22Rv1 (cell line): ENCODE measurements around the gene SFTPD.
"Not testable (repeated sequence)": the region's sequence is repeated elsewhere in the genome, so short reads cannot be mapped to it uniquely, and the experiment has no call there.

Experiments used
- H3K27ac ChIP-seq: fragments of 450-650 bp; 2 replicates; pipeline ENCODE4 v1.5.1; 2017
- ZFX ChIP-seq: fragments of 450-650 bp; IDR thresholded peaks from 2 replicates; pipeline ENCODE4 v1.6.1; 2017; ENCODE audit warnings: antibody characterized with exemption, borderline replicate concordance
- TF ChIP-seq, protein P1 (sequence below): fragments of 450-650 bp; IDR thresholded peaks from 2 replicates; pipeline ENCODE4 v1.5.1; 2017; ENCODE audit warnings: mild to moderate bottlenecking

SFTPD gene

DNA sequence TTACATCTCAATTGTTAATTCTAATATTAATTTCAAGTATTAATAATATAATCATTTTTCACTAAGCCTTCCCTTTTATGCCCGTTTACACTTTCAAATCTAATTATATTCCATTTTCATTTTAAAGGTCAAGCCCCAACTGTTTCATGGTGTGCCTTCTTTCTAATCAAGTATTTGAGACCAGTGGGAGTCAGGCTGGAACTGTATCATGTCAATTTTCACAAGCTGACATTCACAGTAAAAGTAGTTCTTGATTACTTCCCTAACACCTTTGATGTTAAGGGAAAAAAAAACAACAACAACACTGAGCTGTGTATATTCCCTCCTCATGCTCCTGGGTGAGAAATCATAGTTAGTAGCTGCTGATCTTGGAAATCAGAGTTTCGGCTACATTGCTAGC, 38.1 kb downstream of the SFTPD start:
- TF ChIP-seq, protein P1, sequence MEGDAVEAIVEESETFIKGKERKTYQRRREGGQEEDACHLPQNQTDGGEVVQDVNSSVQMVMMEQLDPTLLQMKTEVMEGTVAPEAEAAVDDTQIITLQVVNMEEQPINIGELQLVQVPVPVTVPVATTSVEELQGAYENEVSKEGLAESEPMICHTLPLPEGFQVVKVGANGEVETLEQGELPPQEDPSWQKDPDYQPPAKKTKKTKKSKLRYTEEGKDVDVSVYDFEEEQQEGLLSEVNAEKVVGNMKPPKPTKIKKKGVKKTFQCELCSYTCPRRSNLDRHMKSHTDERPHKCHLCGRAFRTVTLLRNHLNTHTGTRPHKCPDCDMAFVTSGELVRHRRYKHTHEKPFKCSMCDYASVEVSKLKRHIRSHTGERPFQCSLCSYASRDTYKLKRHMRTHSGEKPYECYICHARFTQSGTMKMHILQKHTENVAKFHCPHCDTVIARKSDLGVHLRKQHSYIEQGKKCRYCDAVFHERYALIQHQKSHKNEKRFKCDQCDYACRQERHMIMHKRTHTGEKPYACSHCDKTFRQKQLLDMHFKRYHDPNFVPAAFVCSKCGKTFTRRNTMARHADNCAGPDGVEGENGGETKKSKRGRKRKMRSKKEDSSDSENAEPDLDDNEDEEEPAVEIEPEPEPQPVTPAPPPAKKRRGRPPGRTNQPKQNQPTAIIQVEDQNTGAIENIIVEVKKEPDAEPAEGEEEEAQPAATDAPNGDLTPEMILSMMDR = no peak
- no peak for TF ChIP-seq ZFX
- no peak overlapping the region for H3K27ac ChIP-seq

DNA sequence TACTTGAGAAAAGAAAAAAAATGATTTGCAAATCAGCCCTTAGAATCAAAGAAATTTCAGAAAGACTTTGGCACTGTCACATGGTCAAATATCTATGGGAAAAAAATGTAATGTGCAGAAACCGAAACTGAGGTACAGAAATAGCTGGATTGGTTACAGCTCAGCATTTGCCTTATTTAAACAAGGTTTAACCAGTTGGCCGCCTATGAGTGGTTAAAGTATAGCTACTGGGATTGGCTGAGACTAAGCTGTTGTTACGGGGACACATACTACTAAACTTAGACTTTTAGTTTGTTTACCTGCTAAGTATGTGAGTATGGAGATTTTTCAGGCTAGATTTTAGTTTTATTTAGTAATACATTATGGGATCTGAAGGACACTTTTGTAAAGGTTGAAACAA, 38.6 kb downstream of the SFTPD start:
- TF ChIP-seq, protein P1 = no peak
- no peak for TF ChIP-seq ZFX
- no peak overlapping the region for H3K27ac ChIP-seq

DNA sequence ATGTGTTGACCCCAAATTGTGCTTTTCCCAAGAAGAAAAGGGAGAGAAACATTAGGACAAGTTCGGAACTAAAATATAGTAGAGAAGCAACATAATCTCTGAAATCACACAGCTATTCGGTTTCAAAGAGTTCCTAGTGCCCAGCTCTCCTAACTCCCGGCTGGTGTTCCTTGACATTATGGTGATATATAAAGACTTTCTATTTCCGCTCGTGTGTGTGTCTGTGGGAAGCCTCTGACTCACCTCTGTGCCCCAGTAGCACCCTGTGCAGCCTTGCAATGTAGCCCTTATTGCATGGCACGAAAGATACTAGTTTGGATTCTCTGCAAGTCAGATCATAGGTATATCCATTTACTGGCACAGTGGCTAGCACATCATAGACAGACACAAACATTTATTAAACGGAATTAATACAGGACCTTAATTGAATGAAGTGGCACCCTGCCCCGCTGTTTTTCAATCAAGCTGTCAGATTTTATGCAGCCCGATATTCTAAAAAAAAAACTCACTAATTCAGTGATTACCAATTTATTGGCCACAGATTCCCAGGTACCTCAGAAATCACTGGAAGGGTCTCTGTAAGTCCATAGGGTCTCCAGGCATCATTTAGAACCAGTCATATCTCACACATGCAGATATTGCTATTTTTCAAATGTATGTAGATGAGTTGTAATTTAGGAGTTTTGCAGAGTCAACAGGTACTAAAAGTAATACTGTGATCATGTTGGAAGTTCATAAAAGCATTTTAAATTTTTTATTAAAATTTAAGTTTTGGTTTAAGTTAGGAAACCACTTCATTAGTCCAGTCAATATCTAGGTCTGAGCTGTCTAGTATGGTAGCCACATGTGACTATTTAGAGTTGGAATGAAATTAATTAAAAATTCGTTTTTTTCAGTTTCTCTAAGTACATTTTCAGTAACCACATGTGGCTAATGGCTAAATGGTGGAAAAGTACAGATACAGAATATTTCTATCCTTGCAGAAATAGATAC, 43.3 kb downstream of the SFTPD start:
- no peak for TF ChIP-seq ZFX
- TF ChIP-seq, protein P1 = no peak
- peak overlapping the region; percentile 50; the same call in 1 of the 2 replicates for H3K27ac ChIP-seq

DNA sequence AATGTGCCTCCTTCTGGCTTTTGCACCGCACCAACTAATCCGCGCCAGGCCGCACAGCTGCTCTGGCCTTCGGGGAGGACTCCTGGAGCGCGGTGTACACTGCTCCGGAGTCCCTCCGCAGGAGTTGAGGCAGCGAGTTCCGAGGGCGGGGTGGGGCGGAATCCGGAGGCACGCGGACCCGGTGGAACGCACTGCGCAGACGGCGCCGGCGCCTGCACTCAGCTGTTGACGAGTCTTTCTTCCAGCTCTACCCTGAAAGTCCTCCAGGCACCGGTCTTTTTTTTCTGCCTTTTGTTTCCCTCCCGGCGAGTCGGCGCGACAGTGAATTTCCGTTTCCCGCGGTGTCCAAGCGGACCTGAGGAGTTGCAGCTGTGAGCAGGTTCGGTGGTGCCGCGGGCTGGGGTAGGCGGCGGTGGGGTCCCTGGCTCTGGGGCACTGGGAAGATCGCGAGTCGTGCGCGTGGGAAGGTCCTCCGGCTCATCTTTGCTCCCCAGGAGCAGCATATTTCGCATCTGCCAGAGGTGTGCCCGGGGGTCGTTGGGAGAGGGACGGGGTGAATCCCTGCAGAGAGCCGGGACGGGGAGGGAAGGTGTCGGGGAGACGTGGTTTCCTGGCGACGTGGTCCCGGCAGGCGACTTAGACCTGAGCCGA, 44.1 kb downstream of the SFTPD start:
- H3K27ac ChIP-seq = peak overlapping the region; percentile 50
- TF ChIP-seq, protein P1 = no peak
- no peak for TF ChIP-seq ZFX

DNA sequence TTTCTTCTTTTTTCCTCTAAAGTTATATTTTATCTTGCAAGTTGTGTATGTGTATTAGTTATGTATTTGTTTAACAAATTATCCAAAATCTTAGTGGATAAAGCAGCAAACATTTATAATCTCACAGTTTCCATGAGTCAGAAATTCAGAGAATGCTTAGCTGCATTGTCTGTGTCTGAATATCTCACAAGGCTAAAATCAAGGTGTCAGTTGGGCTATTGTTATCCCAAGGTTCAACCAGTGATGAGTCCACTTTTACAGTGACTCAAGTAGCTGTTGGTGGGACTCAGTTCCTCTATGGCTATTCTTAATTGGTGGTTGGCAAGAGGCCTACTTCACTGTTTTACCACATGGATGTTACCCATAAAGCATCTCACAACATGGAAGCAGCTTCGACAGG, 47.3 kb downstream of the SFTPD start:
- not testable (repeated sequence) for H3K27ac ChIP-seq

DNA sequence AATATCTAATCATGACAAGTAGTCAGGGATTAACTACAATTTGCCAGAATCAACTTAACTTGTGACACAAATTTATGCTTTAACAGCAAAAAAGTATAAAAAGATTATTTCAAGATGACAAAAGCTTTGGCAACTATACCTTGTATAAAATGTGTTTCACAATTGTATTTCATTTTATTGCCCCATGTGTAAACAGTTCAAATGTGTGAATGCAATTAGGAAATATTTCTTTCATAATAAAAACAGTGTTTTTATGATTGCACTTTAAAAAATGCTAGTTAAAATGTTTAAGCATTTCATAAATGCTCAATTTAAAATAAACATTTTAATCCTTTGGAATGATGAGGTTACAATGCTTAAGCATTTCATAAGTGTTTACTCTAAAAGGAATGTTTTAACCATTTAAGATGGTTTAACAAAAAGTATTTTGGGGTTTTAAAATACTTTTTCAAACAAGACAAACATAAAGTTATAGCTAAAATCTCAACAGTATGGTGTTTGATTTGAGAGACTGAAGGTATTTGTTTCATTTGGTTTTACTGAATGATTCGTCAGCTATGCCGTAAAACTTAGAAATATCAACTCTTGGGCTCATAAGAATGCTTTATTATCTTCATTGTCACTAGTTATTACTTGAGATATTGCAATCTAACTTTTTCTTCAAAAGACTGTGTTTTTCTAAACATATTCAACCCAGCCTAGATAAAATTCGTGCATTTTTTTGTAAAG, 50.1 kb downstream of the SFTPD start:
- no peak for TF ChIP-seq ZFX
- TF ChIP-seq, protein P1 = no peak

DNA sequence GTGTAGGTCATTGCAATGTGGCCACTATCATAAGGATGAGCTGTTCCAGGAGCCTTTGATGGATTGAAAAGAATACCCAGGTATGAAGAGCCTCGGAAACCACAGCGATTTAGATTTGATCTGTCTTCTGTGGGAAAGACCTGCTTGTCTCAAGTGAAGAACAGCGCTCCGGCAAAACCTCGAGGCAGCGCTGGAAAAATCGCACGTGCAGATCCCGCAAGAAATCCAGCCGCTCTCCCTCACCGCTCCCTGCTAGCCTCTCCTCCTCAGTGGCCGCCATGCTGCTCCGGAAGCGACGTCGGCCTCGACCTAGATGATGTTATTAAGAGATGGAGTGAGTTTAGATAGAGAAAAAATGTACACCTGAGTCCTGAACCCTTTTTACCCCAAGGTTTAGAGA, 56.0 kb downstream of the SFTPD start:
- not testable (repeated sequence) for H3K27ac ChIP-seq

More for the DNA sequence above, 50.1 kb downstream of the SFTPD start:
- H3K27ac ChIP-seq = no peak overlapping the region

DNA sequence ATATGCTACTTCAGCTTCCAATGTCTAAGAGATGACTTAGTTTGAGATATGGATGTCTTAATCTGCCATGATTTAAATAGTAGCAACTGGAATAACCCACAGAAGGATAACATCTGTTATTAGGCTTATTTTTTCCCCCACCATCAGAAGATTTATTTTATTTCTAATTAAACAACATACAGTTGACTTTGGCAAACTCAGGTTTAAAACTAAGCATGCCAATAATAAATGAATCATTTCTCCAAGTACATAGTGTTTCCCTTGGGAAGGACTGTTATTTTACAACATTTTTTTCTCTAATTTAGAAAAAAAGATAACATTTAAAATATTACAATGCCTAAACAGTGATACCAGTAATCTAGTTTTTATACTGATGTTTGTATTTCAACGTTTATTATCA, 58.4 kb downstream of the SFTPD start:
- no peak for TF ChIP-seq ZFX
- TF ChIP-seq, protein P1 = no peak

DNA sequence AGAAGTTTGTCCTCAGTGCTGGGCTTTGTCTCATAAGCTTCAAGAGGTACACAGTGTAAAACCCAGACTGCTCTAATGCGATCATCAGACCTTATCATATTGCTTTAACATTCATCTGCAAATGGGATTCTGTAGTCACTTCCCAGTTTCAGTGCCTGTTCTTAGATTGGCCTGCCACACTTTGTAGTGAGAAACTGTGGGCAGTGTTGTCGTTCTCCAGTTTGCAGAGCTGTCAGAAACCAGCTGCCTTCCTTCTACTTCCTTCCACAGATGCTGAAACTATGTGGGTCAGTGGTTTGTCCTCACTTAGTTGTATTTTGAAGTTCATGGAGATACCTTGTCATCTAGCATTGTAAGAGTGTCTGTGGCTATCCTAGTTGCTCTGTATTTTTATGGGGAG, 59.9 kb downstream of the SFTPD start:
- not testable (repeated sequence) for H3K27ac ChIP-seq

More for the DNA sequence above, 58.4 kb downstream of the SFTPD start:
- H3K27ac ChIP-seq = no peak overlapping the region
